ENCODE measurements around the gene HPGD. TPM values are rescaled to one million over a fixed set of nuclear protein-coding genes. Genes with fewer than 3 reads are reported as not detected.

The HPGD gene
- total and polyA plus RNA-seq, 2 of the 8 experiments (the other 6 are each of a cell fraction or from before 2014, with no cell fraction given), result 1.1 to 1.3 TPM

GRCh38 chr4:174512745-174513144, 9.5 kb downstream of the HPGD start:
- Histone ChIP-seq H3K23ac (ENCODE audit: insufficient read length) (no peak overlapping the region), H3K14ac (ENCODE audit: insufficient read length) (no peak overlapping the region), H3K4me3 (ENCODE audit: extremely low read depth in 1 of 4, insufficient read depth in 2 of 4, low read depth in 3 of 4, low read length in 4 of 4) (no peak overlapping the region), H3K79me2 (ENCODE audit: control insufficient read depth in 1 of 2, insufficient read depth in 2 of 2, low read length in 2 of 2) (no peaks in the 10 kb centered on the region), H2BK12ac (ENCODE audit: low read depth, low read length) (no peak overlapping the region), H3K23me2 (ENCODE audit: low read depth, low read length) (no peaks in the 10 kb centered on the region), H2BK15ac (ENCODE audit: low read length) (no peak overlapping the region), H3K79me1 (ENCODE audit: low read depth, low read length) (no peaks in the 10 kb centered on the region), H3K4ac (replicated peaks; ENCODE audit: insufficient read length, low read depth, low read length) (no peak overlapping the region), H4K8ac (ENCODE audit: extremely low read depth, insufficient read depth, low read length) (no peak overlapping the region), H2AFZ (ENCODE audit: low read length) (no peak overlapping the region), H2AK5ac (ENCODE audit: low read depth, low read length) (no peak overlapping the region), H4K91ac (replicated peaks; ENCODE audit: insufficient read length, low read length) (no peak overlapping the region), H4K20me1 (replicated peaks in 1 of 2; ENCODE audit: control insufficient read depth in 1 of 2, insufficient read depth in 2 of 2, low read length in 2 of 2) (no peaks in the 10 kb centered on the region), H2BK20ac (ENCODE audit: low read length) (no peak overlapping the region), H3K18ac (ENCODE audit: extremely low read depth, low read length) (no peak overlapping the region), H3K9ac (replicated peaks in 1 of 4; ENCODE audit: extremely low read depth in 1 of 4, low read depth in 3 of 4, low read length in 3 of 4) (no peak overlapping the region), H3K56ac (replicated peaks; ENCODE audit: insufficient read length, low read depth, low read length) (no peak overlapping the region), H3K36me3 (ENCODE audit: control insufficient read depth in 2 of 4, insufficient read depth in 4 of 4, low read length in 3 of 4) (no peaks in the 10 kb centered on the region), H3K27me3 (replicated peaks in 1 of 4; ENCODE audit: control insufficient read depth in 3 of 4, extremely low read depth in 1 of 4, insufficient read depth in 3 of 4, low read length in 3 of 4) (no peaks in the 10 kb centered on the region), H2BK120ac (replicated peaks; ENCODE audit: low read depth, low read length) (no peak overlapping the region), H3K9me3 (ENCODE audit: insufficient read depth in 2 of 2, low read depth in 1 of 2, low read length in 1 of 2) (no peaks in the 10 kb centered on the region), H3K27ac (ENCODE audit: low read depth, low read length) (no peak overlapping the region), H4K5ac (ENCODE audit: insufficient read length, low read depth, low read length) (no peak overlapping the region), H3K4me2 (ENCODE audit: insufficient read depth in 1 of 2, low read depth in 2 of 2, low read length in 2 of 2) (no peak overlapping the region), H2BK5ac (ENCODE audit: low read depth, low read length) (no peak overlapping the region), H3K4me1 (replicated peaks in 1 of 4; ENCODE audit: control insufficient read depth in 3 of 4, insufficient read depth in 4 of 4, low read length in 3 of 4) (no peaks in the 10 kb centered on the region)
- 63% methylated on average over 3 of the region's 3 CpGs; no CpG with 5 or more reads in 1 of the 2 experiments for WGBS, 2 experiments (ENCODE audit: extremely low coverage in 1 of 2, insufficient coverage in 1 of 2, insufficient read length in 1 of 2, insufficient replicate concordance in 2 of 2, low coverage in 1 of 2, low lambda C conversion rate in 2 of 2, missing lambda C conversion rate in 1 of 2)
- ChIA-PET POLR2A (ENCODE audit: partially characterized antibody) (no interaction called here), CTCF (ENCODE audit: partially characterized antibody) (no interaction called here)
- DNase-seq (ENCODE audit: low read depth in 1 of 2, low spot score in 2 of 2) (no peak), FAIRE-seq (no peak)
- TF ChIP-seq CHD1 (IDR thresholded peaks at IDR 0.05; ENCODE audit: low read depth, low read length) (no peak), TCF12 (IDR thresholded peaks at IDR 0.05; ENCODE audit: low read depth, low read length) (no peak), JUND (IDR thresholded peaks at IDR 0.05; ENCODE audit: low read length) (no peak), SRF (IDR thresholded peaks at IDR 0.05; ENCODE audit: low read depth, low read length) (no peak), GABPA (IDR thresholded peaks at IDR 0.05; ENCODE audit: borderline replicate concordance, insufficient read depth, low read length) (no peak), RAD21 (IDR thresholded peaks at IDR 0.05 in 1 of 2, conservative IDR thresholded peaks at IDR 0.05 in 1 of 2; ENCODE audit: low read depth in 2 of 2, low read length in 2 of 2) (no peak), ASH2L (IDR thresholded peaks at IDR 0.05; ENCODE audit: low read length) (no peak), CBX8 (IDR thresholded peaks at IDR 0.05; ENCODE audit: borderline replicate concordance, low read depth, low read length) (no peak), POLR2A (IDR thresholded peaks at IDR 0.05; ENCODE audit: control extremely low read depth in 1 of 2, low read depth in 2 of 2, low read length in 2 of 2) (no peak), RXRA (IDR thresholded peaks at IDR 0.05; ENCODE audit: insufficient read depth, low read depth, low read length) (no peak)
